GM12878 (cell line): Measurements from ENCODE around the gene WDFY1. TPM values are rescaled to one million over a fixed set of nuclear protein-coding genes. Genes with fewer than 3 reads are reported as not detected.

Experiments
- ATAC-seq: fragments of 200-7000 bp; cut with Tn5 transposase; 3 replicates; pipeline ENCODE4 v1.9.1; 2020; ENCODE audit warnings: mild to moderate bottlenecking, moderate library complexity
- BruUV-seq: library from RNA; stranded (reverse); fragments of 400-500 nt; replicated peaks from 2 replicates; lab custom pipeline; 2021; lab: Mats Ljungman, UMichigan
- CTCF ChIA-PET: fragments of 300-600 bp; sonication (Branson Sonifier 250); formaldehyde crosslinking; extraction: SDS; loops from one replicate; lab custom pipeline; 2021; ENCODE audit warnings: inconsistent platforms; lab: Yijun Ruan, JAX
- POLR2A ChIA-PET: fragments of 350-600 bp; formaldehyde crosslinking; extraction: SDS; loops from one replicate; lab custom pipeline; 2021; ENCODE audit warnings: inconsistent platforms; lab: Charles Lee
- RAD21 ChIA-PET: fragments of 300-600 bp; sonication (Branson Sonifier 250); formaldehyde crosslinking; loops from one replicate; lab custom pipeline; 2023; ENCODE audit warnings: antibody characterized with exemption; ENCODE audit not compliant: unreplicated experiment; lab: Charles Lee
- SMC1A ChIA-PET: fragments of 300-600 bp; sonication (Branson Sonifier 250); formaldehyde crosslinking; loops from one replicate; lab custom pipeline; 2023; ENCODE audit not compliant: unreplicated experiment, uncharacterized antibody; lab: Charles Lee
- DNase-seq: peaks from one replicate; pipeline ENCODE4 v3.0.0-alpha.2; 2011; ENCODE audit warnings: low read depth, low spot score
- FAIRE-seq: peaks from 3 replicates; lab custom pipeline; 2011; peaks lifted over from hg19 to GRCh38; lab: Jason Lieb, UNC
- H2AFZ ChIP-seq: 2 replicates; pipeline ENCODE4 v1.6.0; 2011; ENCODE audit warnings: low read depth, low read length, control low read depth; ENCODE audit not compliant: control insufficient read depth
- H3K27ac ChIP-seq: 2 replicates; pipeline ENCODE4 v1.5.1; 2011; ENCODE audit warnings: control low read depth; ENCODE audit not compliant: control insufficient read depth, insufficient read depth
- H3K27me3 ChIP-seq, 2 experiments: replicated peaks in 1 of 2; 2 replicates each; pipeline versions ENCODE4 v1.6.0 to v1.6.1; 2011; ENCODE audit warnings: low read length in 1 of 2; ENCODE audit not compliant: control insufficient read depth in 2 of 2, insufficient read depth in 2 of 2
- H3K36me3 ChIP-seq, 2 experiments: 2 replicates each; pipeline ENCODE4 v1.5.1; 2011; ENCODE audit warnings: low read length in 1 of 2; ENCODE audit not compliant: control insufficient read depth in 2 of 2, insufficient read depth in 2 of 2
- H3K4me1 ChIP-seq: 2 replicates; pipeline ENCODE4 v1.6.1; 2011; ENCODE audit warnings: mild to moderate bottlenecking, low read length, moderate library complexity, mixed read lengths; ENCODE audit not compliant: control insufficient read depth, insufficient read depth
- H3K4me2 ChIP-seq: 2 replicates; pipeline ENCODE4 v1.6.0; 2011; ENCODE audit warnings: control low read depth; ENCODE audit not compliant: control insufficient read depth, insufficient read depth
- H3K4me3 ChIP-seq: fragments of 200-600 bp; sonication (generic); 2 replicates; pipeline ENCODE4 v1.5.1; 2016
- H3K79me2 ChIP-seq: 2 replicates; pipeline ENCODE4 v1.6.0; 2011; ENCODE audit warnings: low read length; ENCODE audit not compliant: control insufficient read depth, insufficient read depth
- H3K9ac ChIP-seq: 2 replicates; pipeline ENCODE4 v1.8.0; 2011; ENCODE audit warnings: low read length, control low read depth, mixed read lengths; ENCODE audit not compliant: control insufficient read depth, insufficient read depth
- H3K9me3 ChIP-seq: replicated peaks from 3 replicates; pipeline ENCODE4 v1.5.1; 2011; ENCODE audit warnings: mild to moderate bottlenecking, low read length; ENCODE audit not compliant: control insufficient read depth, insufficient read depth
- H4K20me1 ChIP-seq: 2 replicates; pipeline ENCODE4 v1.6.0; 2011; ENCODE audit not compliant: control insufficient read depth, insufficient read depth
- BHLHE40 ChIP-seq, 2 experiments: fragments of 450-650 bp in 1 of 2; IDR thresholded peaks; 2 replicates each; pipeline ENCODE4 v1.6.1; 2011 to 2017; ENCODE audit warnings: low read depth in 2 of 2, borderline replicate concordance in 1 of 2, improper control_type of control experiment in 1 of 2, low read length in 1 of 2, mild to moderate bottlenecking in 1 of 2
- E2F4 ChIP-seq: IDR thresholded peaks from 2 replicates; pipeline ENCODE4 v1.6.1; 2012; ENCODE audit warnings: low read depth, low read length, improper control_type of control experiment
- GATAD2B ChIP-seq: fragments of 450-650 bp; conservative IDR thresholded peaks from 2 replicates; pipeline ENCODE4 v1.6.1; 2017; ENCODE audit warnings: low read depth, mild to moderate bottlenecking, moderate library complexity
- NFIC ChIP-seq: IDR thresholded peaks from 2 replicates; pipeline ENCODE4 v1.6.1; 2012; ENCODE audit warnings: low read depth, mild to moderate bottlenecking, inconsistent platforms, low read length, moderate library complexity
- SMAD1 ChIP-seq: fragments of 450-650 bp; IDR thresholded peaks from 2 replicates; pipeline ENCODE4 v1.6.1; 2018; ENCODE audit warnings: mild to moderate bottlenecking, low read depth; ENCODE audit not compliant: partially characterized antibody
- SMARCA5 ChIP-seq: fragments of 450-650 bp; IDR thresholded peaks from 2 replicates; pipeline ENCODE4 v1.6.1; 2017; ENCODE audit warnings: mild to moderate bottlenecking
- SPI1 ChIP-seq: IDR thresholded peaks from 2 replicates; pipeline ENCODE4 v1.6.1; 2011; ENCODE audit warnings: low read depth, mild to moderate bottlenecking, low read length, moderate library complexity, borderline replicate concordance; ENCODE audit not compliant: insufficient read depth
- STAT1 ChIP-seq: fragments of 450-650 bp; conservative IDR thresholded peaks from 2 replicates; pipeline ENCODE4 v1.6.1; 2014; ENCODE audit warnings: antibody characterized with exemption, mild to moderate bottlenecking
- SUPT20H ChIP-seq: IDR thresholded peaks from 2 replicates; pipeline ENCODE4 v1.6.1; 2011; ENCODE audit warnings: low read depth, mild to moderate bottlenecking, low read length, moderate library complexity, borderline replicate concordance; ENCODE audit not compliant: control insufficient read depth
- TCF3 ChIP-seq: IDR thresholded peaks from 2 replicates; pipeline ENCODE4 v1.6.1; 2012; ENCODE audit warnings: low read depth, mild to moderate bottlenecking, low read length, borderline replicate concordance; ENCODE audit not compliant: insufficient read depth
- ZNF24 ChIP-seq: fragments of 450-650 bp; IDR thresholded peaks from 2 replicates; pipeline ENCODE4 v1.6.1; 2017; ENCODE audit warnings: antibody characterized with exemption, mild to moderate bottlenecking
- whole genome bisulfite sequencing: methylation state at CpG from one replicate; pipeline ENCODE4 v1.1.6; 2016; ENCODE audit warnings: low lambda C conversion rate; ENCODE audit not compliant: insufficient replicate concordance, insufficient coverage; ENCODE audit errors: missing lambda C conversion rate; 5-methylcytosine and 5-hydroxymethylcytosine counted together
- in situ Hi-C: fragments of 300-500 bp; cut with MboI; formaldehyde crosslinking; loops from 9 replicates; pipeline ENCODE4 v1.14.3; 2018; ENCODE audit warnings: mixed read lengths
- intact Hi-C: fragments of 100-400 bp; cut with micrococcal nuclease; formaldehyde crosslinking; loops from one replicate; pipeline ENCODE4 v1.14.2; 2022; ENCODE audit not compliant: unreplicated experiment
- polyA plus RNA-seq, 11 experiments: library from polyadenylated mRNA; depleted of rRNA in 4 of 11; unstranded in 6 of 11; stranded (reverse) in 5 of 11; fragments of >200 nt; fragmentation: Nextera tagmentation in 4 of 11; fragmentation: Illumina TruSeq in 1 of 11; extraction: Ambion mirVana in 4 of 11; extraction: Trizol in 1 of 11; gene quantifications; 1 replicate in 1 of 11; 2 replicates in 10 of 11; pipeline versions ENCODE4 v1.2.1 to v1.2.3, GENCODE V29; 2011 to 2016; ENCODE audit warnings: inconsistent platforms in 2 of 11, missing spikeins in 2 of 11, low read depth in 1 of 11
- total RNA-seq, 4 experiments: library from RNA; depleted of rRNA in 3 of 4; stranded (reverse); fragments of >200 nt in 3 of 4; fragmentation: Illumina TruSeq in 1 of 4; extraction: Trizol in 1 of 4; gene quantifications; 2 replicates each; pipeline versions ENCODE4 v1.2.1 to v1.2.3, GENCODE V29; 2013 to 2021
- TF ChIP-seq, protein P1 (sequence below): fragments of 150-350 bp; IDR thresholded peaks from 2 replicates; pipeline ENCODE4 v1.6.1; 2016; ENCODE audit warnings: low read depth, low read length
- TF ChIP-seq, protein P2 (sequence below): fragments of 150-350 bp; IDR thresholded peaks from 2 replicates; pipeline ENCODE4 v1.6.1; 2014; ENCODE audit warnings: mild to moderate bottlenecking, low read depth, low read length
- TF ChIP-seq, protein P3 (sequence below): fragments of 450-650 bp; IDR thresholded peaks from 2 replicates; pipeline ENCODE4 v1.6.1; 2017; ENCODE audit warnings: mild to moderate bottlenecking, low read depth, inconsistent platforms; ENCODE audit not compliant: poor library complexity, severe bottlenecking

WDFY1 gene
- total and polyA plus RNA-seq, 10 of the 15 experiments (the other 5 are each of a cell fraction or from before 2014, with no cell fraction given) = 2.9 to 28.1 (median 13.1) TPM

GRCh38 chr2:223945755-223946154 lies 620 bp upstream of the WDFY1 start:
- no peaks in the 10 kb centered on the region; the same call in 2 of the 3 replicates for H3K9me3 ChIP-seq
- peaks cover 28% of the 10 kb centered on the region for H3K4me1 ChIP-seq
- CTCF ChIA-PET = interaction anchor here (0.8 to 2.6 kb wide), 3 partner anchors 9 to 29 kb away, joined by 3 to 15 read pairs (median 7); no protein-coding TSS in a partner anchor
- ATAC-seq (no peak), DNase-seq (no peak), FAIRE-seq (no peak)
- no TSS peak for BruUV-seq
- POLR2A ChIA-PET = interaction anchor here (1.4 to 1.6 kb wide), 2 partner anchors 9 to 12 kb away, joined by 7 to 8 read pairs; partner anchors contain the start of gene MRPL44
- H3K27ac ChIP-seq = no peak overlapping the region; the same call in 1 of the 2 replicates
- in situ Hi-C loops (no loop called here), intact Hi-C loops (loop anchor here (2.0 kb wide), 1 partner anchor 49 kb away; no protein-coding TSS in a partner anchor)
- H3K27me3 ChIP-seq = no peaks in the 10 kb centered on the region
- SMC1A ChIA-PET = interaction anchor here (0.6 to 1.6 kb wide), 3 partner anchors 11 to 25 kb away, joined by 3 to 7 read pairs (median 4); no protein-coding TSS in a partner anchor
- peaks cover 30% of the 10 kb centered on the region for H3K79me2 ChIP-seq
- H3K4me2 ChIP-seq = peak overlapping the region; percentile 66
- RAD21 ChIA-PET = interaction anchor here (1.5 kb wide), 1 partner anchor 12 kb away, joined by 6 read pairs; no protein-coding TSS in a partner anchor
- H3K9ac ChIP-seq = no peak overlapping the region; the same call in 1 of the 2 replicates
- H4K20me1 ChIP-seq = no peaks in the 10 kb centered on the region
- peak overlapping the region; percentile 45; the same call in 1 of the 2 replicates for H3K4me3 ChIP-seq
- no peaks in the 10 kb centered on the region for H3K36me3 ChIP-seq
- WGBS = 34% methylated on average over 4 of the region's 4 CpGs
- peak overlapping the region; percentile 68 for H2AFZ ChIP-seq
- TF ChIP-seq TCF3 (no peak), BHLHE40 (IDR thresholded peaks at IDR 0.05; ENCODE audit: borderline replicate concordance in 1 of 2, low read depth in 2 of 2, low read length in 1 of 2) (no peak), SMAD1 (no peak), NFIC (no peak), E2F4 (no peak), SMARCA5 (no peak), STAT1 (no peak), SUPT20H (no peak), GATAD2B (no peak), ZNF24 (no peak), SPI1 (no peak)
- TF ChIP-seq, protein P1, sequence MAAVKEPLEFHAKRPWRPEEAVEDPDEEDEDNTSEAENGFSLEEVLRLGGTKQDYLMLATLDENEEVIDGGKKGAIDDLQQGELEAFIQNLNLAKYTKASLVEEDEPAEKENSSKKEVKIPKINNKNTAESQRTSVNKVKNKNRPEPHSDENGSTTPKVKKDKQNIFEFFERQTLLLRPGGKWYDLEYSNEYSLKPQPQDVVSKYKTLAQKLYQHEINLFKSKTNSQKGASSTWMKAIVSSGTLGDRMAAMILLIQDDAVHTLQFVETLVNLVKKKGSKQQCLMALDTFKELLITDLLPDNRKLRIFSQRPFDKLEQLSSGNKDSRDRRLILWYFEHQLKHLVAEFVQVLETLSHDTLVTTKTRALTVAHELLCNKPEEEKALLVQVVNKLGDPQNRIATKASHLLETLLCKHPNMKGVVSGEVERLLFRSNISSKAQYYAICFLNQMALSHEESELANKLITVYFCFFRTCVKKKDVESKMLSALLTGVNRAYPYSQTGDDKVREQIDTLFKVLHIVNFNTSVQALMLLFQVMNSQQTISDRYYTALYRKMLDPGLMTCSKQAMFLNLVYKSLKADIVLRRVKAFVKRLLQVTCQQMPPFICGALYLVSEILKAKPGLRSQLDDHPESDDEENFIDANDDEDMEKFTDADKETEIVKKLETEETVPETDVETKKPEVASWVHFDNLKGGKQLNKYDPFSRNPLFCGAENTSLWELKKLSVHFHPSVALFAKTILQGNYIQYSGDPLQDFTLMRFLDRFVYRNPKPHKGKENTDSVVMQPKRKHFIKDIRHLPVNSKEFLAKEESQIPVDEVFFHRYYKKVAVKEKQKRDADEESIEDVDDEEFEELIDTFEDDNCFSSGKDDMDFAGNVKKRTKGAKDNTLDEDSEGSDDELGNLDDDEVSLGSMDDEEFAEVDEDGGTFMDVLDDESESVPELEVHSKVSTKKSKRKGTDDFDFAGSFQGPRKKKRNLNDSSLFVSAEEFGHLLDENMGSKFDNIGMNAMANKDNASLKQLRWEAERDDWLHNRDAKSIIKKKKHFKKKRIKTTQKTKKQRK = no peak
- TF ChIP-seq, protein P2, sequence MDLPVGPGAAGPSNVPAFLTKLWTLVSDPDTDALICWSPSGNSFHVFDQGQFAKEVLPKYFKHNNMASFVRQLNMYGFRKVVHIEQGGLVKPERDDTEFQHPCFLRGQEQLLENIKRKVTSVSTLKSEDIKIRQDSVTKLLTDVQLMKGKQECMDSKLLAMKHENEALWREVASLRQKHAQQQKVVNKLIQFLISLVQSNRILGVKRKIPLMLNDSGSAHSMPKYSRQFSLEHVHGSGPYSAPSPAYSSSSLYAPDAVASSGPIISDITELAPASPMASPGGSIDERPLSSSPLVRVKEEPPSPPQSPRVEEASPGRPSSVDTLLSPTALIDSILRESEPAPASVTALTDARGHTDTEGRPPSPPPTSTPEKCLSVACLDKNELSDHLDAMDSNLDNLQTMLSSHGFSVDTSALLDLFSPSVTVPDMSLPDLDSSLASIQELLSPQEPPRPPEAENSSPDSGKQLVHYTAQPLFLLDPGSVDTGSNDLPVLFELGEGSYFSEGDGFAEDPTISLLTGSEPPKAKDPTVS = no peak
- TF ChIP-seq, protein P3, sequence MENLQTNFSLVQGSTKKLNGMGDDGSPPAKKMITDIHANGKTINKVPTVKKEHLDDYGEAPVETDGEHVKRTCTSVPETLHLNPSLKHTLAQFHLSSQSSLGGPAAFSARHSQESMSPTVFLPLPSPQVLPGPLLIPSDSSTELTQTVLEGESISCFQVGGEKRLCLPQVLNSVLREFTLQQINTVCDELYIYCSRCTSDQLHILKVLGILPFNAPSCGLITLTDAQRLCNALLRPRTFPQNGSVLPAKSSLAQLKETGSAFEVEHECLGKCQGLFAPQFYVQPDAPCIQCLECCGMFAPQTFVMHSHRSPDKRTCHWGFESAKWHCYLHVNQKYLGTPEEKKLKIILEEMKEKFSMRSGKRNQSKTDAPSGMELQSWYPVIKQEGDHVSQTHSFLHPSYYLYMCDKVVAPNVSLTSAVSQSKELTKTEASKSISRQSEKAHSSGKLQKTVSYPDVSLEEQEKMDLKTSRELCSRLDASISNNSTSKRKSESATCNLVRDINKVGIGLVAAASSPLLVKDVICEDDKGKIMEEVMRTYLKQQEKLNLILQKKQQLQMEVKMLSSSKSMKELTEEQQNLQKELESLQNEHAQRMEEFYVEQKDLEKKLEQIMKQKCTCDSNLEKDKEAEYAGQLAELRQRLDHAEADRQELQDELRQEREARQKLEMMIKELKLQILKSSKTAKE = no peak
